WI38 (cell line): ENCODE data around the gene ZNF497.

Source experiments
- H3K4me3 ChIP-seq: 2 replicates; pipeline ENCODE4 v1.5.1; 2011; ENCODE audit warnings: low read depth, mild to moderate bottlenecking, control low read depth, low read length
- TF ChIP-seq, protein P1 (sequence below): IDR thresholded peaks from 2 replicates; pipeline ENCODE4 v1.5.1; 2012; ENCODE audit warnings: low read depth, mild to moderate bottlenecking, control low read depth, low read length

Gene ZNF497

DNA sequence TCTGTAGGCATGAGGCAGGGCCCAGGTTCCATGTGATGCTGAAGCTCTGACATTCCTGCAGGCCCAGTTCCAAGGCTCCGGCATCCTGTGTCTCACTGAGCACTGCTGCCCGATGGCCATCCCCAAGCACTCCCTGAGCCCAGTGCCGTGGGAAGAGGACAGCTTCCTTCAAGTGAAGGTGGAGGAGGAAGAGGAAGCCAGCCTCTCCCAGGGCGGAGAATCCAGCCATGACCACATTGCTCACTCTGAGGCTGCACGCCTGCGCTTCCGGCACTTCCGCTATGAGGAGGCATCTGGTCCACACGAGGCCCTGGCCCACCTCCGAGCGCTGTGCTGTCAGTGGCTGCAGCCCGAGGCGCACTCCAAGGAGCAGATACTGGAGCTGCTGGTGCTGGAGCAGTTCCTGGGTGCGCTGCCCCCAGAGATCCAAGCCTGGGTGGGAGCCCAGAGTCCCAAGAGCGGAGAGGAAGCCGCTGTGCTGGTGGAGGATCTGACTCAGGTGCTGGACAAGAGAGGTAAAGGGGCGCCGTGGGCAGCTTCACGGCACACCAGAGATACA lies 27.8 kb downstream of the ZNF497 start:
- no peak overlapping the region for H3K4me3 ChIP-seq
- TF ChIP-seq, protein P1, sequence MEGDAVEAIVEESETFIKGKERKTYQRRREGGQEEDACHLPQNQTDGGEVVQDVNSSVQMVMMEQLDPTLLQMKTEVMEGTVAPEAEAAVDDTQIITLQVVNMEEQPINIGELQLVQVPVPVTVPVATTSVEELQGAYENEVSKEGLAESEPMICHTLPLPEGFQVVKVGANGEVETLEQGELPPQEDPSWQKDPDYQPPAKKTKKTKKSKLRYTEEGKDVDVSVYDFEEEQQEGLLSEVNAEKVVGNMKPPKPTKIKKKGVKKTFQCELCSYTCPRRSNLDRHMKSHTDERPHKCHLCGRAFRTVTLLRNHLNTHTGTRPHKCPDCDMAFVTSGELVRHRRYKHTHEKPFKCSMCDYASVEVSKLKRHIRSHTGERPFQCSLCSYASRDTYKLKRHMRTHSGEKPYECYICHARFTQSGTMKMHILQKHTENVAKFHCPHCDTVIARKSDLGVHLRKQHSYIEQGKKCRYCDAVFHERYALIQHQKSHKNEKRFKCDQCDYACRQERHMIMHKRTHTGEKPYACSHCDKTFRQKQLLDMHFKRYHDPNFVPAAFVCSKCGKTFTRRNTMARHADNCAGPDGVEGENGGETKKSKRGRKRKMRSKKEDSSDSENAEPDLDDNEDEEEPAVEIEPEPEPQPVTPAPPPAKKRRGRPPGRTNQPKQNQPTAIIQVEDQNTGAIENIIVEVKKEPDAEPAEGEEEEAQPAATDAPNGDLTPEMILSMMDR = no peak

DNA sequence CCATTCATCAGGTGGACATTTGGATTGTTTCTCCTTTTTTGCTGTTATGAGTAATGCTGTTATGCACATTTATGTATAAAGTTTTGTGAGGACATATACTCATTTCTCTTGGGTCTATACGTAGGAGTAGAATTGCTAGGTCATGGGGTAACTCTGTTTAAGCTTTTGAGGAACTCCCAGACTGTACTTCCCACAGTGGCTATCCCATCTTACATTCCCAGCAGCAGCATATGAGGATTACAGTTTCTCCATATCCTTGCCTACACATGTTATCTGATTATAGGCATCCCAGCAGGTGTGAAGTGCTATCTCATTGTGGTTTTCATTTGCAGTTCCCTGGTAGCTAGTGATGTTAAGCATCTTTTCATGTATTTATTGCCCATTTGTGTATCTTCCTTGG lies 29.9 kb downstream of the ZNF497 start:
- no peak overlapping the region for H3K4me3 ChIP-seq
- TF ChIP-seq, protein P1 = no peak

DNA sequence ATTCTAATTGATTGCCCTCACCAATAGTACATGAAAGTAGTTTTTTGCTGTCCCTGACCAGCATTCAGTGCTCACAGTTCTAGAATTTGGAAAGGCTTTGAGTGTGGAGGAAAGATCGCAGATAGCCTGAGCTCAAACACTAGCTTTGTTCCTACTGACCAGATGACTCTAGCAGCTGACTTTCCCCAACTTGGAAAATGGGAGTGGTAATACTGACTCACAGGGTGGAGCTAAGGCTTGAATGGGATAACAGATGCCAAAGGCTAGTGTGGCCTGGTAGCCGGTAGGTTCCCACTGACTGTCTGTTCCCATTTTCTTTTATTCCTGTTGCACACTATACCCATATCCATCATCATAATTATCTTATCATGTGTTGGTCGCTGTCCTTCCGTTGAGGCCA lies 32.1 kb downstream of the ZNF497 start:
- TF ChIP-seq, protein P1 = no peak
- H3K4me3 ChIP-seq = no peak overlapping the region

DNA sequence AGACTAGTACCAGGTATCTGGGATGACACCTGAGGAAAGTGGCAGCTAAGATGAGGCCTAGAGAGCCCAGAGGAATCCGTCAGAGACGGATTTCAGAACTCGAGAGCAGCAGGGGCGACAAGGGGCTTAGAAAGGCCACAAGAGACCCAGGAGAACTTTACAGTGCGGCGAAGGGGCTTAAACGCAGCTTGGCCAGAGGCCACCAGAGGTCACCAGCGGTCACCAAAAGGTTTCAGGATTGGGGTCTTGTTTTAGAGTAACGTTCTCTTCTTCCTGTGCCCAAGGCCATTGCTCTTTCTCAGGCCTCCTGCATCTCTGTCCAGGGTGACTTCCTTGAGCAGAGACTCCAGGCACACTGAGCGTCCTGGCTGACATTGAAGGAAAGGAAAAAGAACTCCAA lies 33.6 kb downstream of the ZNF497 start:
- TF ChIP-seq, protein P1 = no peak
- no peak overlapping the region for H3K4me3 ChIP-seq

DNA sequence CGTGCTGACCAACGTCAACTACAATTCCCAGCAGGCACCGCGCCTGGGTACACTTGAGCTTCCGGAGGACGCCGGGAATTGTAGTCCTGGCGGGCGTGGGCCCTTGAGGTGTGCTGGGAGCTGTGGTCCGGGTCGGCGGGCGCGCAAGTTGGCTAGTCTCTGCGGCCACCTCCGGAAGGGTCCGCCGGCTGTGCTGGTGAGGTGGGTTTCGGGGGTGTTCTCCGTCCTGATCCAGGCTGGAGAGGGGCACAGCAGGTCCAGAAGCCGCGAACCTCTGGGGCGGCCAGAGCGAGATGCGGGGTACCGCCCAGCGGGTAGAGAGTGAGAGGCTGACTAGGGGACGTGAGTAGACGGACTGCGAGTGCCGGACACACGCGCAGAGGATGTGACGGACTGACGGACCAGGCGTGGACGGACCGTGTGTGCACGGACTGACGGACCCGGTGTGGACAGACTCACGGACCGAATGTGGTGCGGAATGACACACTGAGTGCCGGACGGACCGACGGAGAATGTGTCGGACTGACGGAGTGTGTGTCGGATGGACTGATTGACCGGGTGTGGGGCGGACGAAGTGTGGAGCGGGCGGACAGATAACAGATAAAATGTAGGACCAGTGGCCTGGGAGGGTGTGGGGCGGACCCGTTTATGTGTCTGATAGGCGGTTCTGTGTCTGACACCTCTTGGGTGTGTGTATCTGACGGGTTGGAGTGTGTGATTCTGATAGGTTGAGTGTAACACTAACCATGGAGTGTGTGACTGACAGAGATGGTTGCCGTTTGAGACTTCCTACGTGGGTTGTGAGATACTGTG lies 35.4 kb downstream of the ZNF497 start, which contains the start of gene ZSCAN22:
TSS of gene ZSCAN22 (plus strand) at position 81 of the 813 bp plus-strand sequence. CDS start 7,809 bp downstream, outside the sequence.
- H3K4me3 ChIP-seq = peak within 1 kb of the TSS; percentile 90
- TF ChIP-seq, protein P1 = no peak

DNA sequence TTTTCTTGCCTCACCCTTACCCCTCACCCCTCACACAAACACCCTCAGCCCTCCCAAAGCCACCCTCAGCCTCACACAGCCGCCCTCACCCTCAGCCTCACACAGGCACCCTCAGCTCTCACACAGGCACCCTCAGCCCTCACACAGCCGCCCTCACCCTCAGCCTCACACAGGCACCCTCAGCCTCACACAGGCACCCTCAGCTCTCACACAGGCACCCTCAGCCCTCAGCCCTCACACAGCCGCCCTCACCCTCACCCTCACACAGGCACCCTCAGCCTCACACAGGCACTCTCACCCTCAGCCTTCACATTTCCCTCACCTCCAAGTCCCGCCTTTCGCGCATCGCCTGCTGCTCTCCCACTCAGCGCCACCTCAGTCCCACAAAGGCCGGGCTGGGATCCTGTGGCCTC lies 36.0 kb downstream of the ZNF497 start:
- TF ChIP-seq, protein P1 = no peak
- peak overlapping the region; percentile 90 for H3K4me3 ChIP-seq
